ENCODE results near the gene ADH4.
"Not testable (repeated sequence)": the region's sequence is repeated elsewhere in the genome, so short reads cannot be mapped to it uniquely, and the experiment has no call there.

GRCh38 chr4:99080869-99081268 lies 63.2 kb downstream of the ADH4 start:
- not testable (repeated sequence) for TF ChIP-seq CTCF (IDR thresholded peaks at IDR 0.05); SIN3A (IDR thresholded peaks at IDR 0.05; ENCODE audit: borderline replicate concordance, insufficient read depth, low read depth, low read length); REST (IDR thresholded peaks at IDR 0.05; ENCODE audit: insufficient read depth in 1 of 2, low read depth in 2 of 2, low read length in 1 of 2)
